ENCODE measurements around the gene PRDM15.

DNA sequence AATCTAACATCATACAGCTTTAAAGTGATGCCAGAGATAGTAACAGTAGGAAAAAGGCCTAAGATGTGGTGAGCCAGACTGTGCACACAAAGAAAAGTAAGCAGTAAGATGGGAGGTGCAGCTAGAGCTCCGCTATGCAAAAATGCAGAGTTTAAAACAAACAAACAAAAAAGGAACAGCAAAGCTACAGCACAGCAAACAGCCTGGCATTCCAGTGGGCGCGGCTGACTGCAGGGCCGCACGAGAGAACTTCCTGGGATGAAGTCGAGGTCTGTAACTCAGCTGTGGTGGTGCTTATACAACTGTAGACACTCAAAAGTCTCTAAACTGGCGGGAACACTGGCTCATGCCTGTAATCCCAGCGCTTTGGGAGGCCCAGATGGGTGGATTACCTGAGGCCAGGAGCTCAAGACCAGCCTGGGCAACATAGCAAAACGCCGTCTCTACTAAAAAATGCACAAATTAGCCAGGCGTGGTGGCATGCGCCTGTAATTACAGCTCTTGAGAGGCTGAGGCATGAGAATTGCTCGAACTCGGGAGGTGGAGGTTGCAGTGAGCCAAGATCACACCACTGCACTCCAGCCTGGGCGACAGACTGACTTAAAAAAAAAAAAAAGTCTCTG lies 30.1 kb downstream of the PRDM15 start:
- TF ChIP-seq, protein P1, sequence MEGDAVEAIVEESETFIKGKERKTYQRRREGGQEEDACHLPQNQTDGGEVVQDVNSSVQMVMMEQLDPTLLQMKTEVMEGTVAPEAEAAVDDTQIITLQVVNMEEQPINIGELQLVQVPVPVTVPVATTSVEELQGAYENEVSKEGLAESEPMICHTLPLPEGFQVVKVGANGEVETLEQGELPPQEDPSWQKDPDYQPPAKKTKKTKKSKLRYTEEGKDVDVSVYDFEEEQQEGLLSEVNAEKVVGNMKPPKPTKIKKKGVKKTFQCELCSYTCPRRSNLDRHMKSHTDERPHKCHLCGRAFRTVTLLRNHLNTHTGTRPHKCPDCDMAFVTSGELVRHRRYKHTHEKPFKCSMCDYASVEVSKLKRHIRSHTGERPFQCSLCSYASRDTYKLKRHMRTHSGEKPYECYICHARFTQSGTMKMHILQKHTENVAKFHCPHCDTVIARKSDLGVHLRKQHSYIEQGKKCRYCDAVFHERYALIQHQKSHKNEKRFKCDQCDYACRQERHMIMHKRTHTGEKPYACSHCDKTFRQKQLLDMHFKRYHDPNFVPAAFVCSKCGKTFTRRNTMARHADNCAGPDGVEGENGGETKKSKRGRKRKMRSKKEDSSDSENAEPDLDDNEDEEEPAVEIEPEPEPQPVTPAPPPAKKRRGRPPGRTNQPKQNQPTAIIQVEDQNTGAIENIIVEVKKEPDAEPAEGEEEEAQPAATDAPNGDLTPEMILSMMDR (IDR thresholded peaks at IDR 0.05), result no peak
- no peak for TF ChIP-seq SIN3A (IDR thresholded peaks at IDR 0.05; ENCODE audit: borderline replicate concordance, insufficient read depth, low read depth, low read length)
- TF ChIP-seq POLR2AphosphoS5 (IDR thresholded peaks at IDR 0.05; ENCODE audit: low read depth, low read length), result no peak
- TF ChIP-seq, protein P2, sequence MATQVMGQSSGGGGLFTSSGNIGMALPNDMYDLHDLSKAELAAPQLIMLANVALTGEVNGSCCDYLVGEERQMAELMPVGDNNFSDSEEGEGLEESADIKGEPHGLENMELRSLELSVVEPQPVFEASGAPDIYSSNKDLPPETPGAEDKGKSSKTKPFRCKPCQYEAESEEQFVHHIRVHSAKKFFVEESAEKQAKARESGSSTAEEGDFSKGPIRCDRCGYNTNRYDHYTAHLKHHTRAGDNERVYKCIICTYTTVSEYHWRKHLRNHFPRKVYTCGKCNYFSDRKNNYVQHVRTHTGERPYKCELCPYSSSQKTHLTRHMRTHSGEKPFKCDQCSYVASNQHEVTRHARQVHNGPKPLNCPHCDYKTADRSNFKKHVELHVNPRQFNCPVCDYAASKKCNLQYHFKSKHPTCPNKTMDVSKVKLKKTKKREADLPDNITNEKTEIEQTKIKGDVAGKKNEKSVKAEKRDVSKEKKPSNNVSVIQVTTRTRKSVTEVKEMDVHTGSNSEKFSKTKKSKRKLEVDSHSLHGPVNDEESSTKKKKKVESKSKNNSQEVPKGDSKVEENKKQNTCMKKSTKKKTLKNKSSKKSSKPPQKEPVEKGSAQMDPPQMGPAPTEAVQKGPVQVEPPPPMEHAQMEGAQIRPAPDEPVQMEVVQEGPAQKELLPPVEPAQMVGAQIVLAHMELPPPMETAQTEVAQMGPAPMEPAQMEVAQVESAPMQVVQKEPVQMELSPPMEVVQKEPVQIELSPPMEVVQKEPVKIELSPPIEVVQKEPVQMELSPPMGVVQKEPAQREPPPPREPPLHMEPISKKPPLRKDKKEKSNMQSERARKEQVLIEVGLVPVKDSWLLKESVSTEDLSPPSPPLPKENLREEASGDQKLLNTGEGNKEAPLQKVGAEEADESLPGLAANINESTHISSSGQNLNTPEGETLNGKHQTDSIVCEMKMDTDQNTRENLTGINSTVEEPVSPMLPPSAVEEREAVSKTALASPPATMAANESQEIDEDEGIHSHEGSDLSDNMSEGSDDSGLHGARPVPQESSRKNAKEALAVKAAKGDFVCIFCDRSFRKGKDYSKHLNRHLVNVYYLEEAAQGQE (IDR thresholded peaks at IDR 0.05; ENCODE audit: insufficient read depth in 1 of 2, low read depth in 2 of 2, low read length in 1 of 2), result no peak
- TF ChIP-seq TCF7L2 (IDR thresholded peaks at IDR 0.05; ENCODE audit: low read depth, low read length), result no peak
